GM12801 (cell line): ENCODE measurements around the gene SERPINI1.

Experiments used
- TF ChIP-seq, protein P1 (sequence below): IDR thresholded peaks from one replicate; pipeline ENCODE4 v1.5.1; 2011; ENCODE audit warnings: control low read depth; ENCODE audit not compliant: insufficient read length; ENCODE audit errors: extremely low read depth

SERPINI1 gene

DNA sequence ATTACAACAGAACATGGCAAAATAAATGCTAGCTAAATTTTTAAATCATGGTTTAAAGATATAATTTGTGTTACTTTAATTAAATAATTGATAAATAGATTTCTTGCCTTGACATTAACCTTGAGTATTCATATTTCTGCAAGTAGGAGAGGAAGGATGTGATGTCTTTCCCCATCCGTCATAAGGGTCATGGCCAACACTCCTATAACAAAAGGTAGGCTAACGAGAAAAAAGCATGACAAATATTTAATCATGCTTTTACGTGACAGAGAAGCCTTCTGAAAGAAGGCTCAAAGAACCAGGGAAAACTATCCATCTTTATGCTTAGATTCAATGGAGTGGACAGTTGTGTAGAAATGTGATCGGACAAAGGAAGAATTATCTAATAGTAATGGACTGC, 135.2 kb downstream of the SERPINI1 start:
- TF ChIP-seq, protein P1, sequence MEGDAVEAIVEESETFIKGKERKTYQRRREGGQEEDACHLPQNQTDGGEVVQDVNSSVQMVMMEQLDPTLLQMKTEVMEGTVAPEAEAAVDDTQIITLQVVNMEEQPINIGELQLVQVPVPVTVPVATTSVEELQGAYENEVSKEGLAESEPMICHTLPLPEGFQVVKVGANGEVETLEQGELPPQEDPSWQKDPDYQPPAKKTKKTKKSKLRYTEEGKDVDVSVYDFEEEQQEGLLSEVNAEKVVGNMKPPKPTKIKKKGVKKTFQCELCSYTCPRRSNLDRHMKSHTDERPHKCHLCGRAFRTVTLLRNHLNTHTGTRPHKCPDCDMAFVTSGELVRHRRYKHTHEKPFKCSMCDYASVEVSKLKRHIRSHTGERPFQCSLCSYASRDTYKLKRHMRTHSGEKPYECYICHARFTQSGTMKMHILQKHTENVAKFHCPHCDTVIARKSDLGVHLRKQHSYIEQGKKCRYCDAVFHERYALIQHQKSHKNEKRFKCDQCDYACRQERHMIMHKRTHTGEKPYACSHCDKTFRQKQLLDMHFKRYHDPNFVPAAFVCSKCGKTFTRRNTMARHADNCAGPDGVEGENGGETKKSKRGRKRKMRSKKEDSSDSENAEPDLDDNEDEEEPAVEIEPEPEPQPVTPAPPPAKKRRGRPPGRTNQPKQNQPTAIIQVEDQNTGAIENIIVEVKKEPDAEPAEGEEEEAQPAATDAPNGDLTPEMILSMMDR, result no peak

DNA sequence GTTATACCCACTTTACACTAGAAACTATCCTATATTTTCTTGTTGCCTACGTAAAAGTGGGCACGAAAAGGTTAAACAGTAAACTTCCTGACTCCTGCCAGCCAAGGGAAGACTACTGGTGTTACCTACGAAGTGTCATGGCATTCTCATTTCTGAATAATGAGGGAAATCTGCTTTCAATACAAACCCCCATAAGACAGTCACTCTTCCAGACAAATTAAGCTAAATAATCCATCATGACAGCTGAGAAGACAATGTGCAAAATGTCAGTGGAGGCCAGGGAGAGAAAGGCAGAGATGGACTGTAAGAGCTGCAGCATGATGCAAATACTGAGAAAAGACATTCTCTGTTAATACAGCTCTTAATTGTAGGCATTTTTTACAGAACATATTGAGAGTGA, 136.5 kb downstream of the SERPINI1 start:
- TF ChIP-seq, protein P1, result no peak

DNA sequence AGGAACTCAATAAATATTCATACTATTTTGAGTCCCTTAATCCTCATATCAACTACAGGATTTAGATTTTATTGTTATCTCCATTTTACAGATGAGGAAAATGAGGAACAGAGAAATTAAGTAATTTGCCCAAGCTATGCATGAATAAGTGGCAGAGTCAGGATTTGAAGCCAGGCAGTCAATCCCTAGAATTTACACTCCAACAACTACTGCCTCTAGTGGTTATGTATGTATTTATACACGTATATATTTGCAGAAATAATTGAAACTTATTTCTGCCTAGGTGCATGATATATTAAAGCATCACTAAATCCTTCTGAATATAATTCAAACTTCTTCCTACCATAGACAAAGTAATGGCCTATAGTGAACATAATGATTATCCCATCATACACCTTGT, 137.4 kb downstream of the SERPINI1 start:
- TF ChIP-seq, protein P1, result no peak

DNA sequence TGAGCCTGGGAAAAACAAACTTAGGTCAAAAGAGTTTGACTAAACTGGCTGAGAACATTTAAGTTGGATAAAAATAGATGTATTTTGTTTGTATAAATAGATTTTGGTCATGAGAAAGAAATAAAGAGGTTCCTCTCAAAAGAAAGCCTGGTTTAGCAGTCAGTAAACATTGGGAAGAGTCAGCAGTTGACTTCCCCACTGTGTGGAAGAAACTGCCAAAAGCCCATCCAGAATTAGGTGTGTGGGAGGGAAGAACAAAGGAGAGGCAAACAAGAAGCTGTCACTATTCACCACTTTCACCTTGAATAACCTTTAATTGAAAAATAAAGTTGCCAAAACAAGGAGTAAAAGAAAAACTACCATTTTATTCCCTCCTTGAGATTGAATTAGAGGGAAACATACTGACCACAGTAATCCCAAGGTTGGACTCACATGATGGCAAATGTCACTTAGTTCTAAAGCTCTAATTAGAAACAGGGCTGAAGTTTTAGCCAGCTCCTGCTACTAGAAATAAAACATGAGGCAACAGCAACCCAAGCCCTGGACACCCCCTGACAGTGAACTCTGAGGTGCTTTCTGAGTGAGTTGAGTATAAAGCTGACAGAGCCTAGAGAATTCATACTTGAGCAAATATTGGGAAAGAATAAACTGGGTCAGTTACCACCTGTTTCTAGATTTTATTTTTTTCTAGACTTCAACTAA, 139.3 kb downstream of the SERPINI1 start:
- TF ChIP-seq, protein P1, result no peak
